CD4-positive, alpha-beta T cell treated with Interleukin-17A for 1 hour (primary cell): ENCODE data around the gene MROH8.
A peak's percentile ranks its signal among the peaks of the same experiment; 100 is the strongest.
"Not testable (repeated sequence)": the region's sequence is repeated elsewhere in the genome, so short reads cannot be mapped to it uniquely, and the experiment has no call there.

ENCODE experiments used
- DNase-seq: peaks from one replicate; pipeline ENCODE4 v3.0.0-alpha.2; 2020

Gene MROH8

GRCh38 chr20:37152284-37152683 is 27.1 kb downstream of the MROH8 start:
- DNase-seq: no peak

GRCh38 chr20:37151529-37151928 is 27.8 kb downstream of the MROH8 start:
- DNase-seq: no peak

- not testable (repeated sequence) for DNase-seq
Observed at GRCh38 chr20:37150864-37151263, 28.5 kb downstream of the MROH8 start.

GRCh38 chr20:37147250-37147649 is 32.1 kb downstream of the MROH8 start:
- no peak for DNase-seq

GRCh38 chr20:37144856-37145404 is 34.4 kb downstream of the MROH8 start:
- no peak for DNase-seq

- no peak for DNase-seq
Observed at GRCh38 chr20:37142708-37143107, 36.6 kb downstream of the MROH8 start.

GRCh38 chr20:37137547-37137946 is 41.8 kb downstream of the MROH8 start:
- DNase-seq: no peak

- DNase-seq: no peak
Observed at GRCh38 chr20:37133952-37134351, 45.4 kb downstream of the MROH8 start.

GRCh38 chr20:37131486-37131885 is 47.9 kb downstream of the MROH8 start:
- no peak for DNase-seq

- no peak for DNase-seq
Observed at GRCh38 chr20:37128803-37129202, 50.5 kb downstream of the MROH8 start.

GRCh38 chr20:37126290-37126689 is 53.1 kb downstream of the MROH8 start:
- DNase-seq: not testable (repeated sequence)

- no peak for DNase-seq
Observed at GRCh38 chr20:37123441-37123840, 55.9 kb downstream of the MROH8 start.

- no peak for DNase-seq
Observed at GRCh38 chr20:37120497-37120896, 58.9 kb downstream of the MROH8 start.

GRCh38 chr20:37119356-37120036 is 59.9 kb downstream of the MROH8 start:
- DNase-seq: no peak

- no peak for DNase-seq
Observed at GRCh38 chr20:37114012-37114411, 65.3 kb downstream of the MROH8 start.

- no peak for DNase-seq
Observed at GRCh38 chr20:37111926-37112455, 67.4 kb downstream of the MROH8 start.

- no peak for DNase-seq
Observed at GRCh38 chr20:37108676-37109075, 70.7 kb downstream of the MROH8 start.

- DNase-seq: no peak
Observed at GRCh38 chr20:37102571-37102970, 76.8 kb downstream of the MROH8 start.

- peak; percentile 4 for DNase-seq
Observed at GRCh38 chr20:37096415-37097041, 82.8 kb downstream of the MROH8 start.

- DNase-seq: peak; percentile 90
Observed at GRCh38 chr20:37095599-37096414, 83.5 kb downstream of the MROH8 start, which contains the start of gene RBL1. Gene RBL1, minus strand, starts transcription at chr20:37095997. Its CDS starts 69 bp downstream, at chr20:37095928.

- DNase-seq: peak; percentile 68
Observed at GRCh38 chr20:37095108-37095598, 84.2 kb downstream of the MROH8 start.

- no peak for DNase-seq
Observed at GRCh38 chr20:37090407-37090806, 88.9 kb downstream of the MROH8 start.

- DNase-seq: peak; percentile 57
Observed at GRCh38 chr20:37081717-37082289, 97.5 kb downstream of the MROH8 start.
